Ovary (tissue), 9 donors: ENCODE measurements around the gene LAYN. TPM values are rescaled to one million over a fixed set of nuclear protein-coding genes. Genes with fewer than 3 reads are reported as not detected.

ENCODE experiments used
- DNase-seq, 5 donors: peaks; one replicate each; pipeline ENCODE4 v3.0.0-alpha.2; 2019 to 2020
- H3K27ac ChIP-seq, 2 donors: fragments of 200-600 bp; one replicate each; pipeline versions ENCODE4 v1.5.1 to v1.8.0; 2019 to 2022
- H3K27me3 ChIP-seq: fragments of 200-600 bp; one replicate; pipeline ENCODE4 v1.8.0; 2022
- H3K36me3 ChIP-seq: fragments of 200-600 bp; sonication (generic); one replicate; pipeline ENCODE4 v1.5.1; 2019
- H3K4me1 ChIP-seq: one replicate; pipeline ENCODE4 v1.8.1; 2013; ENCODE audit warnings: mild to moderate bottlenecking, moderate library complexity; ENCODE audit not compliant: insufficient read depth
- H3K4me3 ChIP-seq: fragments of 200-600 bp; sonication (generic); one replicate; pipeline ENCODE4 v1.5.1; 2017
- H3K9me3 ChIP-seq, 2 donors: fragments of 200-600 bp in 1 of 2; sonication (generic) in 1 of 2; one replicate each; pipeline versions ENCODE4 v1.5.1 to v1.8.1; 2013 to 2019; ENCODE audit warnings: mild to moderate bottlenecking in 1 of 2, moderate library complexity in 1 of 2
- EP300 ChIP-seq: sonication (generic); formaldehyde crosslinking; IDR thresholded peaks from one replicate; pipeline ENCODE4 v1.6.1; 2017; ENCODE audit warnings: antibody characterized with exemption
- POLR2A ChIP-seq: fragments of 450-650 bp; IDR thresholded peaks from one replicate; pipeline ENCODE4 v1.6.1; 2017; ENCODE audit warnings: antibody characterized with exemption, mild to moderate bottlenecking, moderate library complexity
- WGBS, 3 donors: extraction: QIAGEN DNeasy Blood & Tissue Kit in 1 of 3; methylation state at CpG; one replicate each; pipeline versions ENCODE4 v1.1.5 to v1.1.7; 2013 to 2017; 5-methylcytosine and 5-hydroxymethylcytosine counted together
- intact Hi-C, 4 donors: fragments of 100-400 bp; cut with DNase I; formaldehyde crosslinking; loops; one replicate each; pipeline versions ENCODE4 v1.11.0 to v1.15.1; 2022 to 2023
- polyA plus RNA-seq, 2 donors: library from polyadenylated mRNA; stranded (reverse); fragments of 200-250 nt in 1 of 2; fragments of 350-450 nt in 1 of 2; fragmentation: Illumina TruSeq in 1 of 2; extraction: RNeasy Lipid Tissue Mini Kit (QIAGEN cat#74804) in 1 of 2; gene quantifications; one replicate each; pipeline ENCODE4 v1.2.3, GENCODE V29; 2013 to 2014
- total RNA-seq, 7 donors: library from RNA; depleted of rRNA in 2 of 7; stranded (reverse); fragments of >200 nt in 2 of 7; fragmentation: NEBNext Ultra II Directional in 3 of 7; extraction: Animal tissue kit (Norgen Biotek cat#: 25700) in 3 of 7; gene quantifications; one replicate each; pipeline versions ENCODE4 v1.1.0 to v1.2.4, GENCODE V29; 2016 to 2023
- TF ChIP-seq, protein P1 (sequence below), 3 donors: fragments of 450-650 bp in 2 of 3; fragments of 200-600 bp in 1 of 3; IDR thresholded peaks; one replicate each; pipeline versions ENCODE4 v1.5.1 to v1.8.0; 2016 to 2022; ENCODE audit warnings: antibody characterized with exemption in 3 of 3, mild to moderate bottlenecking in 1 of 3
- donor health status: DM: no; HTN: no; CAD: no; lungs with moderate emphysema.
- donor health status: DM: no; HTN: no; CAD: no.
- donor health status: Bipolar disorder and iron deficiency.
- donor health status: DM: yes; HTN: yes; CAD: no.
- donor health status: DM: no; HTN: no; CAD: no.
- donor health status: DM: yes; HTN: yes; CAD: no.

The LAYN gene
- total and polyA plus RNA-seq, 9 donors: 17.8 to 45.7 (median 29.1) TPM

DNA sequence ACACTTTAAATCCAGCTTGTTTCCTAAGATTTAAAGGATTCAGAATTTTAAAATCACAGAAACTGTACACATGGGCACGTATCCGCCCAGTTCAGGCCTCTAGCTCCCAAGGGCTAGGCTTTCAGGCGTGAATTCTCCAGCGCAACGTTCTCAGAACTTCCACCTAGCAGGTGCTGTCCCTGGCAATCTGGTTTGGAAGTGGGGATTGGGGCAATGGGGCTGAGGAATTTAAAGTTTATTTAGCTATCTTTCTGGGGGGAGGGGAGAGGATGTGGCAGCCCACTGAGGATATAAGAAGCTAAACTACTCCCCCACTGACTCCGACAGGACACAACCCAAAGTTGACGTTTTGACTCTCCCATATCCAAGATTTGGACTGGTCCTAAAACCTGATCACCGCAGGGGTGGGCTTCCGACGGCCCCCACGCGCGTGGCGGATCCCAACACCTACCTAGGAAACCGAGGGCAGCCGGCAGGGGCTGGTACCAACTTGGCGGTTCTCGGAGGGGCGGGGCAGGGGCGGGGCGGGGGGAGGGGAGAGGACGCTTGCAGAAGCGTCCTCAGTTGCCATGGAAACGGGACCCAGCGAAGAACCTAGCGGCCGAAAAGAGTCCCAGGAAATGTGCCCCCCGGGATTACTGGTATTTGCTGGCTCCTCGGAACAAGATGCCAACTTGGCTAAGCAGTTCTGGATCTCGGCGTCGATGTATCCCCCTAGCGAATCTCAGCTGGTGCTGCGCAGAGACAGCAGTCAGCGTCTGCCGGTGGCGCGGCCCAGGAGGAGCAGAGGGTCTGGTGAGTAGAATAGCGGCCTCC is 26.1 kb upstream of the LAYN start, which contains the start of gene HOATZ:
TSS of gene HOATZ (plus strand) at position 563 of the 816 bp plus-strand sequence. CDS start at position 570, 7 bp downstream.
- Histone ChIP-seq H3K4me1 (peaks cover 6% of the 10 kb centered on the region), H3K27ac (no peak within 1 kb of the TSS), H3K9me3 (no peaks in the 10 kb centered on the region), H3K36me3 (no peaks in the 10 kb centered on the region), H3K27me3 (peaks cover 3% of the 10 kb centered on the region), H3K4me3 (no peak within 1 kb of the TSS)
- no peak for DNase-seq
- intact Hi-C loops: no loop called here
- WGBS, 3 donors: 21 to 25% (median 21%) methylated on average over 38 to 39 of the region's 39 CpGs
- no peak for TF ChIP-seq POLR2A
- TF ChIP-seq, protein P1, sequence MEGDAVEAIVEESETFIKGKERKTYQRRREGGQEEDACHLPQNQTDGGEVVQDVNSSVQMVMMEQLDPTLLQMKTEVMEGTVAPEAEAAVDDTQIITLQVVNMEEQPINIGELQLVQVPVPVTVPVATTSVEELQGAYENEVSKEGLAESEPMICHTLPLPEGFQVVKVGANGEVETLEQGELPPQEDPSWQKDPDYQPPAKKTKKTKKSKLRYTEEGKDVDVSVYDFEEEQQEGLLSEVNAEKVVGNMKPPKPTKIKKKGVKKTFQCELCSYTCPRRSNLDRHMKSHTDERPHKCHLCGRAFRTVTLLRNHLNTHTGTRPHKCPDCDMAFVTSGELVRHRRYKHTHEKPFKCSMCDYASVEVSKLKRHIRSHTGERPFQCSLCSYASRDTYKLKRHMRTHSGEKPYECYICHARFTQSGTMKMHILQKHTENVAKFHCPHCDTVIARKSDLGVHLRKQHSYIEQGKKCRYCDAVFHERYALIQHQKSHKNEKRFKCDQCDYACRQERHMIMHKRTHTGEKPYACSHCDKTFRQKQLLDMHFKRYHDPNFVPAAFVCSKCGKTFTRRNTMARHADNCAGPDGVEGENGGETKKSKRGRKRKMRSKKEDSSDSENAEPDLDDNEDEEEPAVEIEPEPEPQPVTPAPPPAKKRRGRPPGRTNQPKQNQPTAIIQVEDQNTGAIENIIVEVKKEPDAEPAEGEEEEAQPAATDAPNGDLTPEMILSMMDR (IDR thresholded peaks at IDR 0.05): no peak
- no peak for TF ChIP-seq EP300

DNA sequence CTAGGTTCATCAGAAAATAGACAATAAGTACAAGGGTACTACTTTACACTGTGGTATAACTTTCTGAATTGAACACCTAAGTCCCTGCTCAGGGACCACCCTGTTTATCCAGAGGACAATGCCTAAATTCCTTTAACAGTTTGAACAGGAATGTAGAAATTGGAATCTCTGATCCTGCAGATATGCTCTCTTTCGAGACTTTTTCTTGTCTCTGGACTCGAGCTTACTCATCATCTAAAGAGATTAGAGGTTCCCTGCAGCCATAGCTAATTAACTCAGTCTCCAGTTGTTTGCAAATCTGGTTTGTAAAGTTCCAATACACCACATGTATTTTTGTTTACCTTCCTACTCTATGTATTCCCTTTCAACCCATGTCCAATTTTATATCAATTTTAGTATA is 24.9 kb upstream of the LAYN start:
- H3K4me1 ChIP-seq: peaks cover 6% of the 10 kb centered on the region
- no peak overlapping the region for H3K4me3 ChIP-seq
- WGBS, 3 donors: 92 to 95% (median 93%) methylated on average over 2 of the region's 2 CpGs
- peaks cover 3% of the 10 kb centered on the region for H3K27me3 ChIP-seq
- no peak for DNase-seq
- TF ChIP-seq, protein P1 (IDR thresholded peaks at IDR 0.05): no peak
- TF ChIP-seq EP300: no peak
- no peak for TF ChIP-seq POLR2A
- intact Hi-C loops: no loop called here
- H3K27ac ChIP-seq: no peak overlapping the region
- H3K36me3 ChIP-seq: no peaks in the 10 kb centered on the region
- H3K9me3 ChIP-seq: no peaks in the 10 kb centered on the region

- no peak for DNase-seq
- Histone ChIP-seq H3K27me3 (no peaks in the 10 kb centered on the region), H3K4me1 (no peaks in the 10 kb centered on the region), H3K4me3 (no peak overlapping the region), H3K36me3 (no peaks in the 10 kb centered on the region), H3K9me3 (no peaks in the 10 kb centered on the region), H3K27ac (no peak overlapping the region)
- TF ChIP-seq, protein P1 (IDR thresholded peaks at IDR 0.05): no peak
- TF ChIP-seq POLR2A (no peak), EP300 (no peak)
- intact Hi-C loops: no loop called here
- 61 to 76% (median 70%) methylated on average over 1 of the region's 1 CpG for WGBS, 3 donors
Observed at GRCh38 chr11:111518668-111519067, 21.9 kb upstream of the LAYN start.

DNA sequence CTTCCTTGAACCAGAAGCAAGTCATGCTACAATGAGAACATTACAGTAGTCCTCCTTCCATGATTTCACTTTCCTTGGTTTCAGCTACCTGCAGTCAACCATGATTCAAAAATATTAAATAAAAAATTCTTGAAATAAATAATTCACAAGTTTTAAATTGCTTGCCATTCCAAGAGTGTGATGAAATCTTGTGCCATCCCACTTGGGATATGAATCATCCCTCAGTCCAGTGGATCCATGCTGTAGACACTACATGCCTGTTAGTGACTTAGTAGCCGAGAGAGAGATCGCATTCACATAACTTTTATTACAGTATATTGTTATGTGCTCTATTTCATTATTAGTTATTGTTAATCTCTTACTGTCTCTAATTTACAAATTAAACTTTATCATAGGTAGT is 20.0 kb upstream of the LAYN start:
- Histone ChIP-seq H3K4me1 (no peaks in the 10 kb centered on the region), H3K27me3 (no peaks in the 10 kb centered on the region), H3K27ac (no peak overlapping the region), H3K36me3 (no peaks in the 10 kb centered on the region), H3K9me3 (no peaks in the 10 kb centered on the region), H3K4me3 (no peak overlapping the region)
- intact Hi-C loops: no loop called here
- DNase-seq: no peak
- TF ChIP-seq EP300 (no peak), POLR2A (no peak)
- TF ChIP-seq, protein P1 (IDR thresholded peaks at IDR 0.05): no peak
- WGBS, 3 donors: 95 to 99% (median 96%) methylated on average over 2 of the region's 2 CpGs
